Smooth muscle cell (in vitro differentiated cells): ENCODE measurements around the gene CCDC197. TPM values are rescaled to one million over a fixed set of nuclear protein-coding genes. Genes with fewer than 3 reads are reported as not detected.

Experiments used
- DNase-seq: peaks from one replicate; lab custom pipeline; 2025; ENCODE audit not compliant: unreplicated experiment; lab: John Stamatoyannopoulos, UW
- H2AFZ ChIP-seq: fragments of 200-600 bp; sonication (generic); 2 replicates; pipeline ENCODE4 v1.6.0; 2016; ENCODE audit warnings: antibody characterized with exemption, low read depth, mild to moderate bottlenecking
- H3F3A ChIP-seq: fragments of 200-600 bp; sonication (generic); 2 replicates; pipeline ENCODE4 v1.6.0; 2017; ENCODE audit warnings: antibody characterized with exemption, low read depth
- H3K27ac ChIP-seq: fragments of 200-600 bp; sonication (generic); 2 replicates; pipeline ENCODE4 v1.5.1; 2016; ENCODE audit warnings: low read depth, mild to moderate bottlenecking
- H3K27me3 ChIP-seq: fragments of 200-600 bp; sonication (generic); 2 replicates; pipeline ENCODE4 v1.6.1; 2016; ENCODE audit warnings: low read depth, mild to moderate bottlenecking
- H3K36me3 ChIP-seq: fragments of 200-600 bp; sonication (generic); 2 replicates; pipeline ENCODE4 v1.5.1; 2016; ENCODE audit warnings: low read depth
- H3K4me1 ChIP-seq: fragments of 200-600 bp; sonication (generic); 2 replicates; pipeline ENCODE4 v1.5.1; 2016; ENCODE audit warnings: low read depth
- H3K4me2 ChIP-seq: fragments of 200-600 bp; sonication (generic); 2 replicates; pipeline ENCODE4 v1.6.0; 2016; ENCODE audit warnings: mild to moderate bottlenecking
- H3K4me3 ChIP-seq: fragments of 200-600 bp; sonication (generic); 2 replicates; pipeline ENCODE4 v1.5.1; 2016; ENCODE audit warnings: mild to moderate bottlenecking
- H3K79me2 ChIP-seq: fragments of 200-600 bp; sonication (generic); 2 replicates; pipeline ENCODE4 v1.6.0; 2016; ENCODE audit warnings: low read depth, mild to moderate bottlenecking
- H3K9ac ChIP-seq: fragments of 200-600 bp; sonication (generic); 2 replicates; pipeline ENCODE4 v1.6.0; 2016; ENCODE audit warnings: low read depth
- H3K9me3 ChIP-seq: fragments of 200-600 bp; sonication (generic); replicated peaks from 2 replicates; pipeline ENCODE4 v1.5.1; 2016; ENCODE audit warnings: low read depth
- H4K20me1 ChIP-seq: fragments of 200-600 bp; sonication (generic); 2 replicates; pipeline ENCODE4 v1.6.0; 2016; ENCODE audit warnings: low read depth
- WGBS: methylation state at CpG from one replicate; pipeline ENCODE4 v1.1.7; 2016; ENCODE audit warnings: low lambda C conversion rate; 5-methylcytosine and 5-hydroxymethylcytosine counted together
- polyA plus RNA-seq: library from polyadenylated mRNA; unstranded; fragments of >200 nt; fragmentation: Nextera tagmentation; extraction: Ambion mirVana; gene quantifications from 2 replicates; pipeline ENCODE4 v1.2.1, GENCODE V29; 2016
- total RNA-seq: library from RNA; depleted of rRNA; stranded (reverse); fragments of >200 nt; gene quantifications from 2 replicates; pipeline ENCODE4 v1.2.3, GENCODE V29; 2014
- TF ChIP-seq, protein P1 (sequence below): fragments of 200-600 bp; sonication (generic); IDR thresholded peaks from 2 replicates; pipeline ENCODE4 v1.5.1; 2017; ENCODE audit warnings: borderline replicate concordance, mild to moderate bottlenecking, antibody characterized with exemption; ENCODE audit not compliant: insufficient read depth, poor library complexity, severe bottlenecking

The CCDC197 gene
- total and polyA plus RNA-seq, 2 experiments from 2014 or later, result not detected

DNA sequence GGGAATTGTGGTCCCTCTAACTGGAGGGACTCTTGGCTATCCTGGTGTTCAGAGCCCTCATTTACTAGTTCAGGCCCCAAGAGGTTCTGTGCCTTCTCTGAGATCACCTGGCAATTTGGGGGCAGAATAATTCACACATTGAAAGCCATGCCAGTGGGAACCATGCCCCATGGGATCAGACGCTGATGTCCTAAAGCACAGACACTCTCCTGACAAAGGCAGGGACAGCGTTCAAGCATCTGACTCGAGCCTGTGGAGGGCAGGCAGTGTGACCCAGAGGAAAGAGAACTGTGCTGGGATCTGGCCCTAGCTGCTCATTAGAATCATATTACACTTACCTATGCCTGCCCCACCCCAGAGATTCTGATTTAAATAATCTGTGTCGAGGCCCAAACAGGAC, 18.4 kb upstream of the CCDC197 start:
- H3K36me3 ChIP-seq, result no peaks in the 10 kb centered on the region
- H2AFZ ChIP-seq, result no peak overlapping the region
- H3K9me3 ChIP-seq, result no peaks in the 10 kb centered on the region
- no peaks in the 10 kb centered on the region for H3K27me3 ChIP-seq
- TF ChIP-seq, protein P1, sequence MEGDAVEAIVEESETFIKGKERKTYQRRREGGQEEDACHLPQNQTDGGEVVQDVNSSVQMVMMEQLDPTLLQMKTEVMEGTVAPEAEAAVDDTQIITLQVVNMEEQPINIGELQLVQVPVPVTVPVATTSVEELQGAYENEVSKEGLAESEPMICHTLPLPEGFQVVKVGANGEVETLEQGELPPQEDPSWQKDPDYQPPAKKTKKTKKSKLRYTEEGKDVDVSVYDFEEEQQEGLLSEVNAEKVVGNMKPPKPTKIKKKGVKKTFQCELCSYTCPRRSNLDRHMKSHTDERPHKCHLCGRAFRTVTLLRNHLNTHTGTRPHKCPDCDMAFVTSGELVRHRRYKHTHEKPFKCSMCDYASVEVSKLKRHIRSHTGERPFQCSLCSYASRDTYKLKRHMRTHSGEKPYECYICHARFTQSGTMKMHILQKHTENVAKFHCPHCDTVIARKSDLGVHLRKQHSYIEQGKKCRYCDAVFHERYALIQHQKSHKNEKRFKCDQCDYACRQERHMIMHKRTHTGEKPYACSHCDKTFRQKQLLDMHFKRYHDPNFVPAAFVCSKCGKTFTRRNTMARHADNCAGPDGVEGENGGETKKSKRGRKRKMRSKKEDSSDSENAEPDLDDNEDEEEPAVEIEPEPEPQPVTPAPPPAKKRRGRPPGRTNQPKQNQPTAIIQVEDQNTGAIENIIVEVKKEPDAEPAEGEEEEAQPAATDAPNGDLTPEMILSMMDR, result no peak
- H3F3A ChIP-seq, result no peaks in the 10 kb centered on the region
- H3K4me3 ChIP-seq, result no peak overlapping the region
- no peak overlapping the region for H3K4me2 ChIP-seq
- H4K20me1 ChIP-seq, result no peaks in the 10 kb centered on the region
- no peak overlapping the region for H3K27ac ChIP-seq
- 83% methylated on average over 4 of the region's 4 CpGs for WGBS
- no peak for DNase-seq
- H3K4me1 ChIP-seq, result peaks cover 14% of the 10 kb centered on the region
- H3K79me2 ChIP-seq, result no peaks in the 10 kb centered on the region
- H3K9ac ChIP-seq, result no peak overlapping the region

DNA sequence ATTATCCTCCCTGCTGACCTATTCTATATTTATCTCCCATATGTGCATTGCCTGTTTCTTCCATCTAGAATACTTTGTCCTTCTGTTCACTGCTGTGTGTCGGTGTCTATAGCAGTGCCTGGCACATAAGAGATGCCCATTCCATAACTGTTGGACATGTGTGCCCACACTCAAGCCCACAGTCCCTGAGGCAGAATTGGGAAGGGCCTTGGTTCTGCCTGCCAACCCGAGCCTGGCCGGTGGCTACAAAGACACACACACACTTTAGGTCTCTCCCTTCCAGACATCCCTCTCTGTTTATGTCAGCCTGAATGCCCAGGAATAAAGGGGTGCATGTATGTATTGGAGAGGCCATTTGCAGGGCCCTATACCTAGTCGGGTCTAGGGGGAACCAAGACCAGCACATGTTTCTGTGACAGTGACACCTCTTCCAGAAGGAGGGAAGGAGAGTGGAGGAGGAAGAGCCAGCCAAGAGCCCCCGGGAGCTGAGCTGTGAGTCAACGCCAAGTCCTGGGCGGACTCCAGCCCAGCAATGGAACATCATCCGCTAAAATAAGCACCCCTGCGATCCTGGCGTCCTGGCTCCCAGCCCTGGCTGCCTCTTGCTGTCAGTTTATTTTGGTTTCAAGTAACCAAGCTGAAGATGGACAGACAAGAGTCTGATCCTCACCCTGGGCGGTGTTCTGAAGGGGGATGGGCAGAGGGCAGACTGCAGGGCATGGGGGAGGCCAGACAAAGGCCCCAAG, 16.5 kb upstream of the CCDC197 start:
- H3F3A ChIP-seq, result no peaks in the 10 kb centered on the region
- no peak overlapping the region for H2AFZ ChIP-seq
- H3K4me1 ChIP-seq, result peaks cover 22% of the 10 kb centered on the region
- H3K9ac ChIP-seq, result no peak overlapping the region
- H3K36me3 ChIP-seq, result no peaks in the 10 kb centered on the region
- 80% methylated on average over 11 of the region's 11 CpGs for WGBS
- H3K27ac ChIP-seq, result no peak overlapping the region
- no peak overlapping the region for H3K4me3 ChIP-seq
- DNase-seq, result no peak
- no peaks in the 10 kb centered on the region for H4K20me1 ChIP-seq
- no peaks in the 10 kb centered on the region for H3K27me3 ChIP-seq
- no peak overlapping the region for H3K4me2 ChIP-seq
- no peaks in the 10 kb centered on the region for H3K79me2 ChIP-seq
- TF ChIP-seq, protein P1, result no peak
- no peaks in the 10 kb centered on the region for H3K9me3 ChIP-seq

DNA sequence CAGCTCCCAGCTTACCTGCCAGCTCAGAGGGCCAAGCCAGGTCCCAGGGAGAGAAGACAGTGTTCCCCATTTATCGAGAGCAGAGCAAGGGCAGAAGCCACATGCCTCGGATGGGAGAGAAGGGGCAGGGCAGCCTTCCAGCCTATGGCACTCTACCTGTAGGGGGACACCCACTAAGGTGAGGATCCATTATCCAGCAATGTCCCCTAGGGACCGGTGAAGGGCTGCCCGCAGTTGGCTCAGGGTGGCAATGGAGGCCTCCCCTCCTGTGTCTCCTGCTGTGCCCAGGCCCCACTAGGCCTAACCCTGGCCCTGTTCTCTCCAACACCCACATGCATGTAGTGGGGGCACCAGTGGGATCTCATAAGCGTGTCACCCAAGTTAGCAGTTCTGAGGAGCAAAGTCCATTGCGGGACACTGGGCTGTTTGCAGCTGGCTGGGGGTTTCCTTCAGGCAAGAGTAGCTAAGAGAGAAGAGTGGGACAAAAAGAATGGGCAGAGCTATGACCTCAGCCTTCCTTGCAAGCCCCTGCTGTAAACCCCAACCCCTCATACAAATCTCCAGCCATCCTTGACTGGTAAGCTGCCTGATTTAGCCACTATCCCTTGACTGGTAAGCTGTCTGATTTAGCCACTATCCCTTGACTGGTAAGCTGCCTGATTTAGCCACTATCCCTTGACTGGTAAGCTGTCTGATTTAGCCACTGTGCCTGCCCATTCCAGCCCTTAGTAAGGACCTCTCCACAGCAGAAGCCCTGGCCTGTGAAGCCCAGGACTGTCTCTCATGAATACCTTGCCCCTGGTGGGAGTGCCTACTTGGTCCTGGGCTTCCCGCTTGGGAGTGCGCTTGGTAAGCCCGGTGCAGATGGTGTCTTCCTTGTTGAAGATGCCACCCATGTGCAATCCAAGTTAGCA, 15.5 kb upstream of the CCDC197 start:
- H3K4me2 ChIP-seq, result no peak overlapping the region
- TF ChIP-seq, protein P1, result no peak

More for the DNA sequence above, 15.5 kb upstream of the CCDC197 start:
- Histone ChIP-seq H3K9ac (no peak overlapping the region), H3K27ac (no peak overlapping the region), H3F3A (no peaks in the 10 kb centered on the region), H4K20me1 (no peaks in the 10 kb centered on the region), H3K36me3 (no peaks in the 10 kb centered on the region), H3K79me2 (no peaks in the 10 kb centered on the region), H3K9me3 (no peaks in the 10 kb centered on the region), H3K27me3 (no peaks in the 10 kb centered on the region), H2AFZ (no peak overlapping the region), H3K4me1 (peaks cover 22% of the 10 kb centered on the region), H3K4me3 (no peak overlapping the region)
- DNase-seq, result no peak
- WGBS, result 97% methylated on average over 9 of the region's 9 CpGs
